Bladder microvascular endothelial cell (primary cell): Measurements from ENCODE around the gene NKX3-2. TPM values are rescaled to one million over a fixed set of nuclear protein-coding genes. Genes with fewer than 3 reads are reported as not detected.

ENCODE experiments used
- total RNA-seq: library from RNA; depleted of rRNA; stranded (reverse); fragments of >200 nt; gene quantifications from 2 replicates; pipeline ENCODE4 v1.2.3, GENCODE V29; 2014

Gene NKX3-2
- not detected in 2 replicates for total RNA-seq

DNA sequence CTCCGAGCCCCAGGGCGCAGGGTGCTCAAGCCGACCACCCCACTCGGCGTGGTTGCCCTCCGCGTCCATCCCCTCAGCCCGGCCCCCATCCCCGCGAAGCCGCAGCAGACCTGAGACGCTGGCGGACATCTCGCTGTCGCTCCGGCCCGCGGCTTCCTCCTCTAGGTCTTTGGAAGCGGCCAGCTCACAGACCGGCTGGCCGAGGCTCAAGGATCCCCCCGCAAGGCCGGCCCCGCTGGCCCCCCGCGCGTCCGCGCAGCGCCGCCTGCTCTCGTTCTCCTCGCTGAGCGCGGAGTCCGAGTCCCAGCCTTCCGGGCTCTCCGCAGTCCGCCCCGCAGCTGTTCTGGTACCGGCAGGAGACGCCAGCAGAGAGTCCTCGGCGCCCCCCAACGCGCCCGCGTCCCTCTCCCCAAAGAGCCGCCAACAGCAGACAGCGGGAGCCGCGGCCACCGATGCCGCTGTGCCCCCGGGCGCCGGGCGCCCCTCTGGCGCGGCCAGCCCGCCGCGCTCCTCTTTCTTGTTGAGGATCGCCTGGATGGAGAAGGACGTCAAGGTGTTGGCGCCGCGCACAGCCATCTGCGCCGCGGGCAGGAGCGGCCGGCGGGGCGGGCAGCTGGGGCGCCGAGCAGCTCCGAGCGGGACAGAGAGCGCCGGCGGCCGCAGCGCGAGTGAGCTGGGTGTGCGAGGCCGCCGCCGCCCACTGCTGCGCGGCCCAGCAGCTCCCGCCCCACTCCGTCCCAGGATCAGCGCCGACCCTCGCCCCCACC lies at the start of gene NKX3-2:
NKX3-2 (minus strand) TSS at position 670 of the 767 bp plus-strand sequence; CDS start at position 576, 94 bp downstream.

Other genes with a start within 250 kb of the NKX3-2 start
- gene RAB28, start 60.2 kb downstream of the NKX3-2 start, total RNA-seq = 8.3 and 13.5 TPM in 2 replicates
- gene BOD1L1, start 83.2 kb upstream of the NKX3-2 start, total RNA-seq = 14.7 and 39.5 TPM in 2 replicates